Thoracic aorta (tissue), 2 donors: ENCODE results near the gene UNC13A. TPM values are rescaled to one million over a fixed set of nuclear protein-coding genes. Genes with fewer than 3 reads are reported as not detected.
"Not testable (repeated sequence)": the region's sequence is repeated elsewhere in the genome, so short reads cannot be mapped to it uniquely, and the experiment has no call there.

Experiments
- ATAC-seq: fragments of 150-250 bp; one replicate; pipeline ENCODE4 v1.8.0; 2017; ENCODE audit warnings: low read depth; ENCODE audit not compliant: insufficient number of reproducible peaks, low FRiP score
- DNase-seq: peaks from one replicate; pipeline ENCODE4 v3.0.0-alpha.2; 2020; ENCODE audit warnings: low spot score
- H3K27ac ChIP-seq, 2 donors: fragments of 200-600 bp; sonication (generic); 1 replicate in 1 of 2; 2 replicates in 1 of 2; pipeline ENCODE4 v1.5.1; 2016; ENCODE audit warnings: mild to moderate bottlenecking in 2 of 2, moderate library complexity in 2 of 2
- H3K27me3 ChIP-seq: fragments of 200-600 bp; sonication (generic); replicated peaks from 2 replicates; pipeline ENCODE4 v1.6.0; 2016; ENCODE audit warnings: mild to moderate bottlenecking; ENCODE audit not compliant: insufficient read depth
- H3K36me3 ChIP-seq: fragments of 200-600 bp; sonication (generic); one replicate; pipeline ENCODE4 v1.5.1; 2016
- H3K4me1 ChIP-seq, 2 donors: fragments of 200-600 bp; sonication (generic); 1 replicate in 1 of 2; 2 replicates in 1 of 2; pipeline versions ENCODE4 v1.5.1 to v1.6.0; 2016; ENCODE audit warnings: low read depth in 2 of 2, mild to moderate bottlenecking in 1 of 2; ENCODE audit not compliant: control insufficient read depth in 1 of 2
- H3K4me3 ChIP-seq: fragments of 200-600 bp; sonication (generic); 2 replicates; pipeline ENCODE4 v1.5.1; 2016; ENCODE audit warnings: mild to moderate bottlenecking
- H3K9me3 ChIP-seq: fragments of 200-600 bp; sonication (generic); 2 replicates; pipeline ENCODE4 v1.5.1; 2016
- CTCF ChIP-seq: fragments of 200-600 bp; sonication (generic); IDR thresholded peaks from one replicate; pipeline ENCODE4 v1.5.1; 2019; ENCODE audit warnings: antibody characterized with exemption
- total RNA-seq, 2 donors: library from RNA; depleted of rRNA; stranded (reverse); fragments of >200 nt; gene quantifications; one replicate each; pipeline versions ENCODE4 v1.1.0 to v1.2.3, GENCODE V29; 2016

Gene UNC13A
- total RNA-seq, 2 donors from 2014 or later, result 2.1 to 7.7 TPM

GRCh38 chr19:17576758-17577456, 111.2 kb downstream of the UNC13A start:
- Histone ChIP-seq H3K27me3 (no peaks in the 10 kb centered on the region), H3K9me3 (no peaks in the 10 kb centered on the region), H3K27ac (no peak overlapping the region), H3K36me3 (peaks cover 35% of the 10 kb centered on the region), H3K4me3 (no peak overlapping the region), H3K4me1 (no peaks in the 10 kb centered on the region)
- ATAC-seq (no peak), DNase-seq (no peak)
- TF ChIP-seq CTCF, result no peak

GRCh38 chr19:17575871-17576757, 112.0 kb downstream of the UNC13A start:
- H3K36me3 ChIP-seq, result peaks cover 30% of the 10 kb centered on the region
- TF ChIP-seq CTCF, result no peak
- ATAC-seq, result no peak
- H3K9me3 ChIP-seq, result no peaks in the 10 kb centered on the region
- H3K27me3 ChIP-seq, result no peaks in the 10 kb centered on the region
- H3K27ac ChIP-seq, result no peak overlapping the region
- DNase-seq, result no peak
- no peak overlapping the region for H3K4me3 ChIP-seq
- H3K4me1 ChIP-seq, result no peaks in the 10 kb centered on the region

GRCh38 chr19:17572638-17573037, 115.5 kb downstream of the UNC13A start:
- no peak for ATAC-seq
- H3K4me3 ChIP-seq, result no peak overlapping the region
- no peak overlapping the region for H3K27ac ChIP-seq
- no peaks in the 10 kb centered on the region for H3K27me3 ChIP-seq
- DNase-seq, result no peak
- H3K4me1 ChIP-seq, result no peaks in the 10 kb centered on the region
- H3K9me3 ChIP-seq, result no peaks in the 10 kb centered on the region
- peaks cover 35% of the 10 kb centered on the region for H3K36me3 ChIP-seq
- TF ChIP-seq CTCF, result no peak

- Histone ChIP-seq H3K27ac (no peak overlapping the region), H3K36me3 (peaks cover 34% of the 10 kb centered on the region), H3K27me3 (no peaks in the 10 kb centered on the region), H3K4me3 (no peak overlapping the region), H3K9me3 (no peaks in the 10 kb centered on the region), H3K4me1 (no peaks in the 10 kb centered on the region)
- ATAC-seq (no peak), DNase-seq (no peak)
- no peak for TF ChIP-seq CTCF
These were observed 117.4 kb downstream of the UNC13A start for GRCh38 chr19:17570791-17571190.

- peaks cover 34% of the 10 kb centered on the region for H3K36me3 ChIP-seq
- H3K27me3 ChIP-seq, ATAC-seq, H3K4me1 ChIP-seq, H3K27ac ChIP-seq, H3K9me3 ChIP-seq, DNase-seq, H3K4me3 ChIP-seq: not testable (repeated sequence)
These were observed 117.9 kb downstream of the UNC13A start for GRCh38 chr19:17570291-17570690.
